Endothelial cell of umbilical vein (primary cell): ENCODE results near the gene VPS16. TPM values are rescaled to one million over a fixed set of nuclear protein-coding genes. Genes with fewer than 3 reads are reported as not detected.

Experiments
- BruUV-seq: library from RNA; stranded (reverse); fragments of 400-500 nt; replicated peaks from 2 replicates; lab custom pipeline; 2021; lab: Mats Ljungman, UMichigan
- CTCF ChIA-PET: fragments of 300-600, 350-600 bp; sonication (Branson Sonifier 250); formaldehyde crosslinking; loops from one replicate; lab custom pipeline; 2021; ENCODE audit warnings: antibody characterized with exemption, inconsistent platforms; lab: Charles Lee
- POLR2A ChIA-PET: fragments of 300-600, 350-600 bp; sonication (Branson Sonifier 250); formaldehyde crosslinking; loops from one replicate; lab custom pipeline; 2021; ENCODE audit warnings: antibody characterized with exemption, inconsistent platforms; lab: Charles Lee
- DNase-seq: peaks from one replicate; pipeline ENCODE4 v3.0.0-alpha.2; 2011; ENCODE audit warnings: low read depth, low spot score
- FAIRE-seq: peaks from 2 replicates; lab custom pipeline; 2011; peaks lifted over from hg19 to GRCh38; lab: Jason Lieb, UNC
- H2AFZ ChIP-seq: 2 replicates; pipeline ENCODE4 v1.6.0; 2012; ENCODE audit warnings: low read depth, low read length, control low read depth, inconsistent platforms
- H3K27ac ChIP-seq: 2 replicates; pipeline ENCODE4 v1.5.1; 2011; ENCODE audit warnings: low read depth, mild to moderate bottlenecking, control low read depth, low read length, moderate library complexity; ENCODE audit not compliant: insufficient read depth
- H3K27me3 ChIP-seq, 2 experiments: 2 replicates each; pipeline versions ENCODE4 v1.6.0 to v1.6.1; 2011; ENCODE audit warnings: low read length in 2 of 2, mixed read lengths in 1 of 2; ENCODE audit not compliant: control insufficient read depth in 2 of 2, insufficient read depth in 2 of 2
- H3K36me3 ChIP-seq, 2 experiments: 2 replicates in 1 of 2; 3 replicates in 1 of 2; pipeline ENCODE4 v1.5.1; 2011; ENCODE audit warnings: low read length in 2 of 2, mild to moderate bottlenecking in 1 of 2, moderate library complexity in 1 of 2; ENCODE audit not compliant: control insufficient read depth in 2 of 2, insufficient read depth in 2 of 2; ENCODE audit errors: extremely low read depth in 1 of 2
- H3K4me1 ChIP-seq: 3 replicates; pipeline ENCODE4 v1.5.1; 2011; ENCODE audit warnings: mild to moderate bottlenecking, low read length; ENCODE audit not compliant: control insufficient read depth, insufficient read depth; ENCODE audit errors: extremely low read depth
- H3K4me2 ChIP-seq: 2 replicates; pipeline ENCODE4 v1.6.1; 2011; ENCODE audit warnings: low read length, control low read depth, mixed read lengths; ENCODE audit not compliant: insufficient read depth
- H3K4me3 ChIP-seq, 3 experiments: fragments of 200-600 bp in 1 of 3; sonication (generic), shearing (Covaris generic) in 1 of 3; replicated peaks in 1 of 3; 2 replicates each; pipeline ENCODE4 v1.5.1; 2011 to 2016; ENCODE audit warnings: control low read depth in 3 of 3, low read length in 3 of 3, mild to moderate bottlenecking in 2 of 3, inconsistent platforms in 1 of 3, low read depth in 1 of 3, moderate library complexity in 1 of 3; ENCODE audit not compliant: insufficient read depth in 1 of 3
- H3K79me2 ChIP-seq: 2 replicates; pipeline ENCODE4 v1.6.0; 2012; ENCODE audit warnings: low read length, inconsistent platforms; ENCODE audit not compliant: control insufficient read depth, insufficient read depth
- H3K9ac ChIP-seq: replicated peaks from 2 replicates; pipeline ENCODE3; 2011; ENCODE audit warnings: low read length, control low read depth; ENCODE audit not compliant: insufficient read depth; ENCODE audit errors: extremely low read depth
- H3K9me1 ChIP-seq: replicated peaks from 3 replicates; pipeline ENCODE4 v1.6.0; 2011; ENCODE audit warnings: mild to moderate bottlenecking, low read length; ENCODE audit not compliant: control insufficient read depth, insufficient read depth; ENCODE audit errors: extremely low read depth
- H3K9me3 ChIP-seq: replicated peaks from 2 replicates; pipeline ENCODE4 v1.5.1; 2012; ENCODE audit warnings: low read length, inconsistent platforms; ENCODE audit not compliant: control insufficient read depth, insufficient read depth
- H4K20me1 ChIP-seq: replicated peaks from 2 replicates; pipeline ENCODE3; 2011; ENCODE audit warnings: mild to moderate bottlenecking, low read length; ENCODE audit not compliant: control insufficient read depth, insufficient read depth; ENCODE audit errors: extremely low read depth
- CTCF ChIP-seq, 2 donors: IDR thresholded peaks; 1 replicate in 1 of 2; 2 replicates in 1 of 2; pipeline ENCODE4 v1.5.1; 2011; ENCODE audit warnings: low read length in 2 of 2, mild to moderate bottlenecking in 2 of 2, moderate library complexity in 2 of 2, control low read depth in 1 of 2, inconsistent platforms in 1 of 2, low read depth in 1 of 2; ENCODE audit not compliant: insufficient read depth in 1 of 2; ENCODE audit errors: extremely low read depth in 1 of 2
- EZH2 ChIP-seq: IDR thresholded peaks from 2 replicates; pipeline ENCODE4 v1.6.1; 2012; ENCODE audit warnings: borderline replicate concordance, low read depth, mild to moderate bottlenecking, moderate library complexity, low read length, inconsistent platforms; ENCODE audit not compliant: severe bottlenecking
- FOS ChIP-seq: IDR thresholded peaks from 2 replicates; pipeline ENCODE4 v1.6.1; 2011; ENCODE audit warnings: mild to moderate bottlenecking, low read length, moderate library complexity, borderline replicate concordance; ENCODE audit not compliant: insufficient read depth
- GATA2 ChIP-seq: IDR thresholded peaks from 2 replicates; pipeline ENCODE4 v1.7.0; 2011; ENCODE audit warnings: low read depth, mild to moderate bottlenecking, moderate library complexity, mixed read lengths, low read length; ENCODE audit not compliant: insufficient read length, insufficient read depth
- JUN ChIP-seq: IDR thresholded peaks from 2 replicates; pipeline ENCODE4 v1.6.1; 2011; ENCODE audit warnings: borderline replicate concordance, low read depth; ENCODE audit not compliant: insufficient read length, insufficient read depth
- MAX ChIP-seq: IDR thresholded peaks from 2 replicates; pipeline ENCODE4 v1.6.1; 2011; ENCODE audit not compliant: insufficient read depth, insufficient read length
- MYC ChIP-seq: IDR thresholded peaks from one replicate; pipeline ENCODE4 v1.6.1; 2011; ENCODE audit warnings: mild to moderate bottlenecking, low read depth, low read length
- POLR2A ChIP-seq: IDR thresholded peaks from 2 replicates; pipeline ENCODE4 v1.6.1; 2012; ENCODE audit warnings: low read depth, mild to moderate bottlenecking, control low read depth, low read length
- POLR2AphosphoS5 ChIP-seq: IDR thresholded peaks from 2 replicates; pipeline ENCODE4 v1.6.1; 2012; ENCODE audit warnings: low read depth, mild to moderate bottlenecking, control low read depth, low read length, moderate library complexity; ENCODE audit not compliant: insufficient read depth
- dilution Hi-C: fragments of 300-500 bp; cut with MboI; formaldehyde crosslinking; loops from one replicate; pipeline ENCODE4 v1.15.0; 2019; ENCODE audit warnings: low sequenced_read_pairs; ENCODE audit not compliant: extremely low pct_ligation_motif_present
- intact Hi-C: fragments of 100-400 bp; cut with micrococcal nuclease; formaldehyde crosslinking; loops from one replicate; pipeline ENCODE4 v1.10.0; 2022
- polyA plus RNA-seq, 4 experiments: library from polyadenylated mRNA; depleted of rRNA in 3 of 4; stranded (reverse) in 3 of 4; unstranded in 1 of 4; fragments of >200 nt; gene quantifications; 2 replicates each; pipeline versions ENCODE4 v1.2.1 to v1.2.3, GENCODE V29; 2011 to 2012; ENCODE audit warnings: missing spikeins in 1 of 4
- total RNA-seq: library from RNA; stranded (reverse); gene quantifications from 2 replicates; pipeline ENCODE4 v1.2.3, GENCODE V29; 2021

The VPS16 gene
- total and polyA plus RNA-seq, 2 donors (not counting 3 experiments of a cell fraction or from before 2014, with no cell fraction given): 37.6 to 42.3 TPM

- BruUV-seq: no TSS peak
- no peak for FAIRE-seq
- dilution Hi-C loops (no loop called here), intact Hi-C loops (no loop called here)
- H4K20me1 ChIP-seq: no peaks in the 10 kb centered on the region
- ChIA-PET POLR2A (no interaction called here), CTCF (interaction anchor here (2.7 kb wide), 1 partner anchor 54 kb away, joined by 7 read pairs; no protein-coding TSS in a partner anchor)
- H3K9me3 ChIP-seq: no peaks in the 10 kb centered on the region
- DNase-seq: no peak
- H3K27me3 ChIP-seq: peaks cover 25 to 35% of the 10 kb centered on the region in 2 experiments
- H3K27ac ChIP-seq: no peak overlapping the region
- no peaks in the 10 kb centered on the region for H3K79me2 ChIP-seq
- no peak overlapping the region for H3K4me2 ChIP-seq
- no peaks in the 10 kb centered on the region for H3K36me3 ChIP-seq
- H3K4me1 ChIP-seq: peaks cover 6% of the 10 kb centered on the region
- H3K9ac ChIP-seq: no peak overlapping the region
- H3K4me3 ChIP-seq: no peak overlapping the region
- TF ChIP-seq POLR2A: no peak
- no peaks in the 10 kb centered on the region for H3K9me1 ChIP-seq
- no peak overlapping the region for H2AFZ ChIP-seq
Measured at GRCh38 chr20:2798095-2798805, 42.3 kb upstream of the VPS16 start.

GRCh38 chr20:2798814-2799213 is 41.7 kb upstream of the VPS16 start:
- CTCF ChIA-PET: interaction anchor here (2.7 kb wide), 1 partner anchor 53 kb away, joined by 7 read pairs; no protein-coding TSS in a partner anchor
- Histone ChIP-seq H4K20me1 (no peaks in the 10 kb centered on the region), H3K79me2 (no peaks in the 10 kb centered on the region), H3K9ac (no peak overlapping the region), H3K9me3 (no peaks in the 10 kb centered on the region), H3K27ac (no peak overlapping the region), H3K36me3 (no peaks in the 10 kb centered on the region), H3K4me1 (peaks cover 6% of the 10 kb centered on the region), H3K27me3 (peaks cover 29 to 40% of the 10 kb centered on the region in 2 experiments), H3K9me1 (no peaks in the 10 kb centered on the region), H3K4me3 (no peak overlapping the region), H3K4me2 (no peak overlapping the region), H2AFZ (no peak overlapping the region)
- intact Hi-C loops (no loop called here), dilution Hi-C loops (no loop called here)
- BruUV-seq: no TSS peak
- FAIRE-seq: no peak
- TF ChIP-seq POLR2A (no peak), GATA2 (no peak), CTCF (IDR thresholded peaks at IDR 0.05; ENCODE audit: extremely low read depth in 1 of 2, insufficient read depth in 1 of 2, low read depth in 1 of 2, low read length in 2 of 2) (no peak), FOS (no peak), EZH2 (no peak), POLR2AphosphoS5 (no peak), JUN (no peak), MAX (no peak), MYC (no peak)
- POLR2A ChIA-PET: no interaction called here
- no peak for DNase-seq
